Islet of Langerhans (tissue), 1 donor: Measurements from ENCODE around the gene ST3GAL5.
"Not testable (repeated sequence)": the region's sequence is repeated elsewhere in the genome, so short reads cannot be mapped to it uniquely, and the experiment has no call there.

Experiments used
- FAIRE-seq: peaks from one replicate; lab custom pipeline; 2011; peaks lifted over from hg19 to GRCh38; lab: Jason Lieb, UNC

ST3GAL5 gene

DNA sequence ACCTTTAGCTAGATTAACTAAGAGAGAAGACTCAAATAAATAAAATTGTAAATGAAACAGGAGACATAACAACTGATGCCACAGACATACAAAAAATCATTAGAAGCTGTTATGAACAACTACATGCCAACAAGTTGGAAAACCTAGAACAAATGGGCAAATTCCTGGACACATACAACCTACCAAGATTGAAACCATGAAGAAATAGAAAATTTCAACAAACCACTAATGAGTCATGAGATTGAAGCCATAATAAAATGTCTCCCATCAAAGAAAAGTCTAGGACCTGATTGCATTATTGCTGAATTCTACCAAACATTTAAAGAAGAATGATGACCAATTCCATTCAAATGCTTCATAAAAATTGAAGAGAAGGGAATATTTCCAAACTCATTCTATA lies 54.3 kb downstream of the ST3GAL5 start:
- no peak for FAIRE-seq

GRCh38 chr2:85831735-85832134 lies 57.1 kb downstream of the ST3GAL5 start:
- no peak for FAIRE-seq

GRCh38 chr2:85830645-85831044 lies 58.1 kb downstream of the ST3GAL5 start:
- FAIRE-seq: no peak

DNA sequence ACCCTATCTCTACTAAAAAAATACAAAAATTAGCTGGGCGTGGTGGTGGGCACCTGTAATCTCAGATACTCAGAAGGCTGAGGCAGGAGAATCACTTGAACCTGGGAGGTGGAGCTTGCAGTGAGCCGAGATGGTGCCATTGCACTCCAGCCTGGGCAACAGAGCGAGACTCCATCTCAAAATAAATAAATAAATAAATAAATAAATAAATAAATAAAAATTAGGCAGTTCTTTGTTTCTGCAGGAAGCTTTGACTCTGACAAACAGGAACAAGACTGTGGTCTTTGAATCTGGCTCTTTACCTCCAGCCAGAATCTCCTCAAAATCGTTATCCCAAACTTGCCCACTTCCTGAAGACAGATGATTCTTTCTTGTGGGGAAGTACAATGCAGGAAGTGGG lies 59.4 kb downstream of the ST3GAL5 start:
- FAIRE-seq: not testable (repeated sequence)

DNA sequence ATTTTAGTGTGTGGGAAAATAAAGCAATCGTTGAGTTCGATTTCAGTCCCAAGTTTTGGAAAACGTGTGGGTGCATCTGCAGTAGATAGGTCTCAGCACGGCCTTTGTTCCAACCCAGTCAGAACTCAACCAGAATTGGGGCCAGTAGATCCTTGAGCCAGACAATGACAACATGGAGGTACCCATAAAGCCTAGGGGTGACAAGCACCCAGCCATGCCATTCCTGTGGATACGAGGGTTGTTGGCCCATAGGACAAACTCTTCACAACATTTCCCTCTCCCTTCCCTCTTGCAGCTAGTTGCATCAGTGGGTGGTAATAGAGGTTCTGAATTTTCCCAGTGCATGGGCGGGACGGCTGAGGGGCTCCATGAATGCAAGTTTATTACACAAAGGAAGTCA lies 60.1 kb downstream of the ST3GAL5 start:
- no peak for FAIRE-seq

- FAIRE-seq: no peak
Observed at GRCh38 chr2:85827879-85828569, 60.8 kb downstream of the ST3GAL5 start.

DNA sequence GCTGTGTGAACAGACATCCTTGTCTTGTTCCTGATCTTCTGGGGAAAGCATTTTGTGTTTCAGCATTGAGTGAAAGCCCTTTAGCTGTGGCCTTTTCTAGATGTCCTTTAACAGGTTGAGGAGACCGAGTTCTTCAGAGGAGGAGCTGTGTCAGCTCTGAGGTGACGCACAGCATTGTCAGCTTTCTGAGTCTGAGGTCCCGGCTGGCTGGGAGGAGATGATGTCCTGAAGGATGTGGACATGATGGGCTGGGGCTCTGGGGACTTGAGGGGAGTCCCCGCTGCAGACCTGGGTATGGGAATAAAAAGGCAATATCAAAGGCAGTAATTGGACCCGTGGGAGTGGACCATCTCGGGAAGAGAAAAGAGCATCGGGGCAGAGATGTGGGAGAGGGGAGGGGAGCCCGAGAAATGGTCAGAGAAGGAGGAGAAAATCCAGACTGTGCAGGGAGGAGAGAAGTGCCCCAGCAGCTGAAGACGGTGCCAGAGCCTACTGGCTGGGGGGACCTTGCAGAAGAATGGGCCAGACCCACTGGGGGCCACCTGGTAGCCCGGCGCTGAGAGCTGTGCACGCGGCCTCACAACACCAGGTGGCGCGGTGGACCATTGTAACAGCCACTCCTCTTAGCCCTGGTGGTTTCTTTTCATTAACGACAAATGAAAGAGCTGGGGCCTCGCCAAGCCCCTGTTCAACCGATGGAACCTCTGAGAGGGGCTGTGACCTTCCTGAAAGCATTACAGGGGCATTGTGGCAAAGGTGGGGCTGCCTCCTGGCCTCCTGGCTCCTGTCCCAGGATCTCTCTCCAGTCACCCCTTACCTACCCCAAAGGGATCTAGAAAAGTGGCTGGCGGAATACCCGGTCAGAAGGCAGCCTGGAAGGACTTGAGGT lies 61.6 kb downstream of the ST3GAL5 start:
- no peak for FAIRE-seq

GRCh38 chr2:85823951-85824350 lies 64.8 kb downstream of the ST3GAL5 start:
- no peak for FAIRE-seq

GRCh38 chr2:85822766-85823165 lies 66.0 kb downstream of the ST3GAL5 start:
- FAIRE-seq: no peak

GRCh38 chr2:85819811-85820510 lies 68.8 kb downstream of the ST3GAL5 start:
- FAIRE-seq: no peak

DNA sequence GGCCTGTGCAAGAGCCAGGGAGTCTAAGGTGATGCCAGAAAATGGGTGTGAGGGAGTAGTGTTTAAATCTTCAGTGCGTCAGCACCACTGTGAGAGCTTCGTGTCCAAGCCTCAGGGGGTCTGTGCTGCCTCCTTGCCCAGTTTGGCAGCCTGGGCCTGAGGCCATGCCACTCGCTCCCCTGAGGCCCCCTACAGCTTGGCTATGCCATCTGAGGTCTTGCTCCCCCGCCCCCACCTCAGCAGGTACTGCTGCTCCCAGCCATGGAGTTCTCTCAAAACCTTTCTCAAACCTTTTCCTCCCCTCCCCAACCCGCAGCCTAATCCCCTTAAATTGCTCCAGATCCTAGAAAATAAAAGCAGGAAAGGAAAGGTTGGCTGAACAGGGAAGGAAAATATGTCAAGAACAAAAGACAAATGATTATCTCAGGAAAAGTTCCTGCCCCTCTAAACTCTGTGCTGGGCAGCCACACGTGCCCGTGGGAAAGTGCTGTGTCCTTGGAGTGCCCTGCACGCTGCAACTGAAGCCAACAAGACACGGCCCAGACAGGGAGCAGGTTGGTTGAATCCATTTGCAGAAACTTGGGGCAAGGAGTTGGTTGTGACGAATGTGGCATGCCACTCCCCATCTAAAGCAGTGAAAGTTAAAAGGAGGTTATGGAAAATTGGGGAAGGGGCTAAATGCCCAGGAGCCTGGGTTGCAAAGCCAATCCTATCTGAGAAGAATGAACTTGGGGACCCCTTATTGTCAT lies 73.8 kb downstream of the ST3GAL5 start:
- no peak for FAIRE-seq

DNA sequence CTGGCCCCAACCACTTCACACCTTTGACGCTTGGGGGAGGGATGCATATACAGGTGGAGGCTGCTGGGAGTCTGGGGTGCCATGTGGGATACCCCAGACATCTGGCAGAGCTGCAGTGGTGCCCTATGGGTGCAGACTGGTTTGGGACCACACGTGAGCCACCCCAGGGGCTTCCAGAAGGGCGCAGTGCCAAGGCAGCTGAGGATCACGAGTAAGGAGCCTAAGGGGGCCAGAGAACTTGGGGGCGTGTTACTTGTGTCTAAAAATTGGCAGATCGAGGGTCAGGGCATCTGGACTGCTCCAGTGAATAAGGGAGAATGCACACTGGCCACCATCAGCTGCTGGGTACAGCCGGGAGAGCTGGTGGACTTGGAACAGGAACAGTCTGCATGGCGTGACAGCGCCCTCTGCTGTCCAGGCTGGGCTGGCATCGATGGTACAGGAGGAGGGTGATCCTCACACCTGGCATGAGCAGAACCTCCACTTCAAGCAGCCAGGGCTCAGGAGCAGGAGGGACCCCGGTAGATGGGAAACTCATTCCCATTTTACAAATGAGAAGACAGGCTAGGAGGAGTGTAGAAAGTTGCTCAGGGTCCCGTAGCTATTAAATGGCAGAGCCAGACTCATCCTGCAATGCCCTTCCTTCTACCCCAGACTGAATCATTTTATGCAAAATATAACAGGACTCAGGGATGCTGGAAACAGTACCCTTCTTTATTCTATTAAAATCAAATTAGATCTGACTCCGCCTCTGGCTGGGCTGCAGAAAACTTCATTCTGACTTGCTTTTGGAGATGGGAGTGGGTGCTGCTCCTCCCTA lies 74.6 kb downstream of the ST3GAL5 start:
- FAIRE-seq: no peak

DNA sequence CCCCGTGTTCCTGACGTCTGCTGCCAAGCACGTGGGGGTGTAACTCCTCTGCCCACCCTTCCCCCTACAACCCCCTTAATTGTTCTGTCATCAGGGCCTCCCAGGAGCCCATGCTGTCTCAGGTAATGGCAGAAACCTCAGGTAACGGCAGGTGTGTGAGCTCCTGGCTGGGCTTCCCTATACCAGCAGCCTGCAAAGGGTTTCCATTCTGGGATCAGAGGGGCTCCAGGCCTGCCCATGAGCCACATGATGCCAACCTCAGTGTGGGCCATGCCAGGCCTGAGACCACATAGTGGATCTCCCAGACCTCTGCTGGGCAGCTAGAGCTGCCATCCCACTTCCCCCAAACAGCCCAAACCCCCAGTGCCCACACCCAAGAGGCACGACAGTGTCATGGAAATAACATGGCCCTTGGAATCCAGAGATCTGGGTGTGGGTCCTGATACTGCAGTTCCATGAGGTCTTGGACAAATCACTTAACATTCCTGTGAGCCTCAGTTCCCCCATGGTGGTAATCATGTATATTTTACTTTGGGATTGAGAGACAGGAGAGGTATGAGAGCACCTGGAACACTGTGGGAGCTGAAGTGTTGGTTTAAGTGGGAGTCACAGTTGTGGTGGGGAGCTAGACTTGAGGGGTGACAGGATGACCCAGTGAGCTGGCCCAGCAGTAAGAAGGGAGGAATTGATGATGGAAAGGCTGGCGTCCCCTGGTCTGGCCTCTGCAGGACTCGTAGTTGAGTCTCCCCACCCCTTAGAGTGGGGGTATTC lies 75.4 kb downstream of the ST3GAL5 start:
- FAIRE-seq: no peak

GRCh38 chr2:85812094-85812735 lies 76.6 kb downstream of the ST3GAL5 start:
- no peak for FAIRE-seq

GRCh38 chr2:85811180-85812093 lies 77.4 kb downstream of the ST3GAL5 start:
- no peak for FAIRE-seq

DNA sequence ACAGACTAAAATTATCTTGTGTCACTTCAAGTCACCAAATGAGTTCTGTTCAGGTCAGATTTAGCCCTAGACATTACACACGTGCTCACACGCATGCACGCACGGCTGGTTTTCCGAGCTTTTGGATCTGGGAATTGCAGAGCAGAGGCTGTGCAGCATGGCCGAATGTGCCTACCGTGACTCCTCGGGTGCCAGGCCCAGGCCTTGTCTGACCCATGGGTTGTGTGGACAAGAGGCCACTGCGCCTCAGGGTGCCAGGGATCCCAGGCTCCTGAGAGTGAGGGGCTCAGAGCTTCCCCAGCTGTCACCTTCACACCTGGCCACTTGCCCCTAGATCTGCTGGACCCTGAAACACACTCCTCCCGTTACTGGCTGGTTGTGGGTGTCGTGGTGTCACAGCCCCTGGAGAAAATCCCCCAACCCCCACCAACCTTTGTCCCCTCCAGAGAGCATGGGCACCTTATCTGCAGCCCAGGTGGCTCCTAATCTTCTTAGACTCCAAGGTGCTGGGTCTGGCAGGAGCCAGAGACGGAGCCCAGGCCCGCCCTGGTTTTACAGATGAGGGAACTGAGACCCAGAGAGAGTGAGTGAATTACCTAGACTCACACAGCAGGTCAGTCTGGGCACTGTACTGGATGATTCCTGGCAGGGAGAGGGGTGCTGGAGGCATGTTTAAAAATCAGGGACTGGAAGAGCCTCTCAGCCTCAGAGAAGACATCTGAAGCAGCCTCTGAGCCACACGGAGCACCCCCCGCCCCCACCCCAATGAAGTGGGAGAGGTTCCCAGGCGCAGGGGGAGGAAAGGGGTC lies 78.2 kb downstream of the ST3GAL5 start:
- FAIRE-seq: no peak

- no peak for FAIRE-seq
Observed at GRCh38 chr2:85807756-85808155, 81.0 kb downstream of the ST3GAL5 start.
